ENCODE measurements around the gene IPO5.
A peak's percentile ranks its signal among the peaks of the same experiment; 100 is the strongest.
"Not testable (repeated sequence)": the region's sequence is repeated elsewhere in the genome, so short reads cannot be mapped to it uniquely, and the experiment has no call there.

Gene IPO5

GRCh38 chr13:98033277-98034247, 80.1 kb downstream of the IPO5 start:
- TF ChIP-seq JUND (IDR thresholded peaks at IDR 0.05; ENCODE audit: low read depth): no peak
- peak in 1 of 2 experiments; percentile 71 for DNase-seq (ENCODE audit: low read depth in 1 of 2, low spot score in 1 of 2)
- in situ Hi-C loops (cut with HindIII; ENCODE audit: low pct_unique_long_range_greater_than_20kb, low sequenced_read_pairs): no loop called here

GRCh38 chr13:98035373-98035772, 81.9 kb downstream of the IPO5 start:
- in situ Hi-C loops (cut with HindIII; ENCODE audit: low pct_unique_long_range_greater_than_20kb, low sequenced_read_pairs): no loop called here
- no peak for DNase-seq (ENCODE audit: low read depth in 1 of 2, low spot score in 1 of 2)
- TF ChIP-seq JUND (IDR thresholded peaks at IDR 0.05; ENCODE audit: low read depth): no peak

- DNase-seq (ENCODE audit: low read depth in 1 of 2, low spot score in 1 of 2); in situ Hi-C loops (cut with HindIII; ENCODE audit: low pct_unique_long_range_greater_than_20kb, low sequenced_read_pairs): not testable (repeated sequence)
Measured at GRCh38 chr13:98036564-98037302, 83.3 kb downstream of the IPO5 start.

- no peak for TF ChIP-seq JUND (IDR thresholded peaks at IDR 0.05; ENCODE audit: low read depth)
- in situ Hi-C loops (cut with HindIII; ENCODE audit: low pct_unique_long_range_greater_than_20kb, low sequenced_read_pairs): no loop called here
- no peak for DNase-seq (ENCODE audit: low read depth in 1 of 2, low spot score in 1 of 2)
Measured at GRCh38 chr13:98039261-98039660, 85.8 kb downstream of the IPO5 start.

GRCh38 chr13:98039964-98040363, 86.5 kb downstream of the IPO5 start:
- DNase-seq (ENCODE audit: low read depth in 1 of 2, low spot score in 1 of 2): no peak
- in situ Hi-C loops (cut with HindIII; ENCODE audit: low pct_unique_long_range_greater_than_20kb, low sequenced_read_pairs): no loop called here
- TF ChIP-seq JUND (IDR thresholded peaks at IDR 0.05; ENCODE audit: low read depth): no peak

- DNase-seq (ENCODE audit: low read depth in 1 of 2, low spot score in 1 of 2): no peak
- TF ChIP-seq JUND (IDR thresholded peaks at IDR 0.05; ENCODE audit: low read depth): no peak
- in situ Hi-C loops (cut with HindIII; ENCODE audit: low pct_unique_long_range_greater_than_20kb, low sequenced_read_pairs): no loop called here
Measured at GRCh38 chr13:98041081-98041820, 87.8 kb downstream of the IPO5 start.

- DNase-seq (ENCODE audit: low read depth in 1 of 2, low spot score in 1 of 2): peak in 1 of 2 experiments; percentile 31
- in situ Hi-C loops (cut with HindIII; ENCODE audit: low pct_unique_long_range_greater_than_20kb, low sequenced_read_pairs): no loop called here
- no peak for TF ChIP-seq JUND (IDR thresholded peaks at IDR 0.05; ENCODE audit: low read depth)
Measured at GRCh38 chr13:98044301-98044700, 90.8 kb downstream of the IPO5 start.

- DNase-seq (ENCODE audit: low read depth in 1 of 2, low spot score in 1 of 2); in situ Hi-C loops (cut with HindIII; ENCODE audit: low pct_unique_long_range_greater_than_20kb, low sequenced_read_pairs): not testable (repeated sequence)
Measured at GRCh38 chr13:98047785-98048184, 94.3 kb downstream of the IPO5 start.

- DNase-seq (ENCODE audit: low read depth in 1 of 2, low spot score in 1 of 2): no peak
- no peak for TF ChIP-seq JUND (IDR thresholded peaks at IDR 0.05; ENCODE audit: low read depth)
- in situ Hi-C loops (cut with HindIII; ENCODE audit: low pct_unique_long_range_greater_than_20kb, low sequenced_read_pairs): no loop called here
Measured at GRCh38 chr13:98048265-98048664, 94.8 kb downstream of the IPO5 start.

- in situ Hi-C loops (cut with HindIII; ENCODE audit: low pct_unique_long_range_greater_than_20kb, low sequenced_read_pairs): no loop called here
- peak in 1 of 2 experiments; percentile 65 for DNase-seq (ENCODE audit: low read depth in 1 of 2, low spot score in 1 of 2)
- TF ChIP-seq JUND (IDR thresholded peaks at IDR 0.05; ENCODE audit: low read depth): no peak
Measured at GRCh38 chr13:98050041-98050466, 96.6 kb downstream of the IPO5 start.

- DNase-seq (ENCODE audit: low read depth in 1 of 2, low spot score in 1 of 2): no peak
Measured at GRCh38 chr13:98052412-98052811, 98.9 kb downstream of the IPO5 start.

GRCh38 chr13:98054301-98054700, 100.8 kb downstream of the IPO5 start:
- DNase-seq (ENCODE audit: low read depth in 1 of 2, low spot score in 1 of 2): no peak
- in situ Hi-C loops (cut with HindIII; ENCODE audit: low pct_unique_long_range_greater_than_20kb, low sequenced_read_pairs): no loop called here
- no peak for TF ChIP-seq JUND (IDR thresholded peaks at IDR 0.05; ENCODE audit: low read depth)

More at GRCh38 chr13:98052412-98052811, 98.9 kb downstream of the IPO5 start:
- no peak for TF ChIP-seq JUND (IDR thresholded peaks at IDR 0.05; ENCODE audit: low read depth)
- in situ Hi-C loops (cut with HindIII; ENCODE audit: low pct_unique_long_range_greater_than_20kb, low sequenced_read_pairs): no loop called here
